ENCODE data around the gene PCBP3. TPM values are rescaled to one million over a fixed set of nuclear protein-coding genes. Genes with fewer than 3 reads are reported as not detected.

Gene PCBP3
- total RNA-seq, 1 donor from 2014 or later = 11.8 TPM

GRCh38 chr21:45598109-45598508, 45.4 kb upstream of the PCBP3 start:
- peaks cover 22% of the 10 kb centered on the region for H3K9me3 Mint-ChIP-seq (ENCODE audit: low read depth)
- peaks cover 7% of the 10 kb centered on the region for H3K36me3 Mint-ChIP-seq (ENCODE audit: low read depth)
- TF ChIP-seq CTCF (IDR thresholded peaks at IDR 0.05) = no peak
- no peak overlapping the region for H3K27ac Mint-ChIP-seq (ENCODE audit: unreplicated experiment)
- H3K4me1 Mint-ChIP-seq (ENCODE audit: low read depth) = no peaks in the 10 kb centered on the region
- DNase-seq (ENCODE audit: low spot score) = peak; percentile 53
- H3K4me3 Mint-ChIP-seq (ENCODE audit: unreplicated experiment) = no peak overlapping the region
- H3K27me3 Mint-ChIP-seq (ENCODE audit: low read depth) = peaks cover 37% of the 10 kb centered on the region

GRCh38 chr21:45598666-45599065, 44.9 kb upstream of the PCBP3 start:
- DNase-seq (ENCODE audit: low spot score) = no peak
- H3K27me3 Mint-ChIP-seq (ENCODE audit: low read depth) = peaks cover 35% of the 10 kb centered on the region
- no peak overlapping the region for H3K4me3 Mint-ChIP-seq (ENCODE audit: unreplicated experiment)
- TF ChIP-seq CTCF (IDR thresholded peaks at IDR 0.05) = no peak
- H3K4me1 Mint-ChIP-seq (ENCODE audit: low read depth) = no peaks in the 10 kb centered on the region
- H3K36me3 Mint-ChIP-seq (ENCODE audit: low read depth) = peaks cover 12% of the 10 kb centered on the region
- peaks cover 28% of the 10 kb centered on the region for H3K9me3 Mint-ChIP-seq (ENCODE audit: low read depth)
- no peak overlapping the region for H3K27ac Mint-ChIP-seq (ENCODE audit: unreplicated experiment)

- Mint-ChIP-seq H3K27ac (ENCODE audit: unreplicated experiment) (no peak overlapping the region), H3K27me3 (ENCODE audit: low read depth) (peaks cover 31% of the 10 kb centered on the region), H3K36me3 (ENCODE audit: low read depth) (peaks cover 16% of the 10 kb centered on the region), H3K9me3 (ENCODE audit: low read depth) (peaks cover 33% of the 10 kb centered on the region), H3K4me1 (ENCODE audit: low read depth) (no peaks in the 10 kb centered on the region), H3K4me3 (ENCODE audit: unreplicated experiment) (no peak overlapping the region)
- peak; percentile 68 for DNase-seq (ENCODE audit: low spot score)
- no peak for TF ChIP-seq CTCF (IDR thresholded peaks at IDR 0.05)
Measured at GRCh38 chr21:45599146-45599581, 44.4 kb upstream of the PCBP3 start.

GRCh38 chr21:45600248-45600647, 43.3 kb upstream of the PCBP3 start:
- Mint-ChIP-seq H3K9me3 (ENCODE audit: low read depth) (peaks cover 37% of the 10 kb centered on the region), H3K27me3 (ENCODE audit: low read depth) (peaks cover 24% of the 10 kb centered on the region), H3K27ac (ENCODE audit: unreplicated experiment) (no peak overlapping the region), H3K4me1 (ENCODE audit: low read depth) (no peaks in the 10 kb centered on the region), H3K4me3 (ENCODE audit: unreplicated experiment) (no peak overlapping the region), H3K36me3 (ENCODE audit: low read depth) (peaks cover 16% of the 10 kb centered on the region)
- no peak for TF ChIP-seq CTCF (IDR thresholded peaks at IDR 0.05)
- peak; percentile 17 for DNase-seq (ENCODE audit: low spot score)

- Mint-ChIP-seq H3K4me1 (ENCODE audit: low read depth) (no peaks in the 10 kb centered on the region), H3K36me3 (ENCODE audit: low read depth) (peaks cover 16% of the 10 kb centered on the region), H3K27me3 (ENCODE audit: low read depth) (peaks cover 22% of the 10 kb centered on the region), H3K4me3 (ENCODE audit: unreplicated experiment) (no peak overlapping the region), H3K27ac (ENCODE audit: unreplicated experiment) (no peak overlapping the region), H3K9me3 (ENCODE audit: low read depth) (peaks cover 37% of the 10 kb centered on the region)
- TF ChIP-seq CTCF (IDR thresholded peaks at IDR 0.05) = no peak
- DNase-seq (ENCODE audit: low spot score) = no peak
Measured at GRCh38 chr21:45601551-45601950, 42.0 kb upstream of the PCBP3 start.

Data from chondrocyte (in vitro differentiated cells).